CD14-positive monocyte (primary cell): Measurements from ENCODE around the gene RNF213. TPM values are rescaled to one million over a fixed set of nuclear protein-coding genes. Genes with fewer than 3 reads are reported as not detected.

Experiments used
- DNase-seq, 3 donors: peaks; one replicate each; pipeline ENCODE4 v3.0.0-alpha.2; 2011 to 2022
- H2AFZ ChIP-seq: 2 replicates; pipeline ENCODE4 v1.6.0; 2012; ENCODE audit warnings: mild to moderate bottlenecking, low read depth, low read length, inconsistent platforms; ENCODE audit not compliant: insufficient read depth, poor library complexity, severe bottlenecking
- H3K27ac ChIP-seq, 2 donors: 1 replicate in 1 of 2; 2 replicates in 1 of 2; pipeline ENCODE4 v1.5.1; 2012 to 2013; ENCODE audit warnings: low read length in 2 of 2, control low read depth in 1 of 2, inconsistent platforms in 1 of 2, low read depth in 1 of 2, mild to moderate bottlenecking in 1 of 2
- H3K27me3 ChIP-seq, 2 donors: one replicate each; pipeline versions ENCODE4 v1.6.0 to v1.6.1; 2011 to 2013; ENCODE audit warnings: low read length in 2 of 2; ENCODE audit not compliant: control insufficient read depth in 2 of 2, insufficient read depth in 2 of 2
- H3K36me3 ChIP-seq, 2 donors: replicated peaks in 1 of 2; 1 replicate in 1 of 2; 2 replicates in 1 of 2; pipeline versions ENCODE4 v1.5.1 to v1.6.1; 2012 to 2013; ENCODE audit warnings: low read length in 2 of 2, control low read depth in 1 of 2, inconsistent platforms in 1 of 2, mild to moderate bottlenecking in 1 of 2; ENCODE audit not compliant: insufficient read depth in 2 of 2, control insufficient read depth in 1 of 2
- H3K4me1 ChIP-seq, 2 donors: 1 replicate in 1 of 2; 2 replicates in 1 of 2; pipeline versions ENCODE4 v1.5.1 to v1.6.1; 2012 to 2013; ENCODE audit warnings: low read length in 2 of 2, control low read depth in 1 of 2, inconsistent platforms in 1 of 2, mild to moderate bottlenecking in 1 of 2, moderate library complexity in 1 of 2; ENCODE audit not compliant: insufficient read depth in 2 of 2, control insufficient read depth in 1 of 2
- H3K4me2 ChIP-seq: replicated peaks from 2 replicates; pipeline ENCODE3; 2012; ENCODE audit warnings: low read length, moderate library complexity, mild to moderate bottlenecking; ENCODE audit not compliant: poor library complexity, severe bottlenecking; ENCODE audit errors: extremely low read depth
- H3K4me3 ChIP-seq, 3 experiments: fragments of 200-600 bp in 1 of 3; sonication (generic) in 1 of 3; replicated peaks in 1 of 3; 1 replicate in 2 of 3; 2 replicates in 1 of 3; pipeline ENCODE4 v1.5.1; 2011 to 2013; ENCODE audit warnings: low read length in 3 of 3, mild to moderate bottlenecking in 3 of 3, control low read depth in 2 of 3, low read depth in 2 of 3, inconsistent platforms in 1 of 3, moderate library complexity in 1 of 3
- H3K79me2 ChIP-seq: 2 replicates; pipeline ENCODE4 v1.6.0; 2012; ENCODE audit warnings: mild to moderate bottlenecking, control low read depth, inconsistent platforms, low read length, moderate library complexity; ENCODE audit not compliant: insufficient read depth
- H3K9ac ChIP-seq: 2 replicates; pipeline ENCODE4 v1.6.0; 2017; ENCODE audit warnings: low read length, mild to moderate bottlenecking; ENCODE audit not compliant: insufficient read depth, poor library complexity, severe bottlenecking
- H3K9me3 ChIP-seq, 2 donors: replicated peaks in 1 of 2; 1 replicate in 1 of 2; 2 replicates in 1 of 2; pipeline versions ENCODE4 v1.5.1 to v1.6.1; 2012 to 2013; ENCODE audit warnings: low read length in 2 of 2, control low read depth in 1 of 2; ENCODE audit not compliant: control insufficient read depth in 1 of 2, insufficient read depth in 1 of 2
- H4K20me1 ChIP-seq: 2 replicates; pipeline ENCODE4 v1.6.0; 2012; ENCODE audit warnings: mild to moderate bottlenecking, low read length, control low read depth, moderate library complexity; ENCODE audit not compliant: insufficient read depth
- H3K27ac Mint-ChIP-seq, 7 donors: one replicate each; pipeline ENCODE4 v1.8.0; 2020; ENCODE audit warnings: mild to moderate bottlenecking in 7 of 7, mixed read lengths in 7 of 7, moderate library complexity in 6 of 7, inconsistent platforms in 2 of 7
- H3K27me3 Mint-ChIP-seq, 3 donors: one replicate each; pipeline ENCODE4 v1.8.0; 2021 to 2022; ENCODE audit warnings: low read depth in 3 of 3, mild to moderate bottlenecking in 3 of 3, mixed read lengths in 3 of 3, moderate library complexity in 3 of 3, inconsistent platforms in 1 of 3
- H3K36me3 Mint-ChIP-seq, 2 donors: one replicate each; pipeline ENCODE4 v1.8.0; 2020; ENCODE audit warnings: mixed read lengths in 2 of 2, inconsistent platforms in 1 of 2, mild to moderate bottlenecking in 1 of 2
- H3K4me1 Mint-ChIP-seq: one replicate; pipeline ENCODE4 v1.8.0; 2020; ENCODE audit warnings: mild to moderate bottlenecking, mixed read lengths
- H3K4me3 Mint-ChIP-seq, 2 donors: one replicate each; pipeline ENCODE4 v1.8.0; 2020; ENCODE audit warnings: mild to moderate bottlenecking in 2 of 2, mixed read lengths in 2 of 2, moderate library complexity in 1 of 2
- H3K9me3 Mint-ChIP-seq, 7 donors: one replicate each; pipeline ENCODE4 v1.8.0; 2020 to 2022; ENCODE audit warnings: mixed read lengths in 7 of 7, mild to moderate bottlenecking in 6 of 7, moderate library complexity in 6 of 7, inconsistent platforms in 2 of 7
- WGBS: methylation state at CpG from one replicate; pipeline ENCODE4 v1.1.5; 2013; ENCODE audit warnings: missing lambda C conversion rate; ENCODE audit not compliant: insufficient coverage; 5-methylcytosine and 5-hydroxymethylcytosine counted together
- intact Hi-C, 2 donors: fragments of 100-400 bp; cut with micrococcal nuclease; formaldehyde crosslinking; loops; one replicate each; pipeline versions ENCODE4 v1.15.0 to v1.15.1; 2023
- polyA plus RNA-seq, 3 donors: library from polyadenylated mRNA; depleted of rRNA in 1 of 3; unstranded in 2 of 3; stranded (reverse) in 1 of 3; fragments of 300-500 nt in 2 of 3; fragments of >200 nt in 1 of 3; fragmentation: Illumina TruSeq in 2 of 3; gene quantifications; 1 replicate in 2 of 3; 2 replicates in 1 of 3; pipeline ENCODE4 v1.2.3, GENCODE V29; 2012 to 2021
- TF ChIP-seq, protein P1 (sequence below): fragments of 200-600 bp; IDR thresholded peaks from one replicate; pipeline ENCODE4 v1.8.0; 2022; ENCODE audit warnings: antibody characterized with exemption, mild to moderate bottlenecking

The RNF213 gene
- polyA plus RNA-seq, 3 donors, result 10.3 to 196 (median 18.1) TPM

DNA sequence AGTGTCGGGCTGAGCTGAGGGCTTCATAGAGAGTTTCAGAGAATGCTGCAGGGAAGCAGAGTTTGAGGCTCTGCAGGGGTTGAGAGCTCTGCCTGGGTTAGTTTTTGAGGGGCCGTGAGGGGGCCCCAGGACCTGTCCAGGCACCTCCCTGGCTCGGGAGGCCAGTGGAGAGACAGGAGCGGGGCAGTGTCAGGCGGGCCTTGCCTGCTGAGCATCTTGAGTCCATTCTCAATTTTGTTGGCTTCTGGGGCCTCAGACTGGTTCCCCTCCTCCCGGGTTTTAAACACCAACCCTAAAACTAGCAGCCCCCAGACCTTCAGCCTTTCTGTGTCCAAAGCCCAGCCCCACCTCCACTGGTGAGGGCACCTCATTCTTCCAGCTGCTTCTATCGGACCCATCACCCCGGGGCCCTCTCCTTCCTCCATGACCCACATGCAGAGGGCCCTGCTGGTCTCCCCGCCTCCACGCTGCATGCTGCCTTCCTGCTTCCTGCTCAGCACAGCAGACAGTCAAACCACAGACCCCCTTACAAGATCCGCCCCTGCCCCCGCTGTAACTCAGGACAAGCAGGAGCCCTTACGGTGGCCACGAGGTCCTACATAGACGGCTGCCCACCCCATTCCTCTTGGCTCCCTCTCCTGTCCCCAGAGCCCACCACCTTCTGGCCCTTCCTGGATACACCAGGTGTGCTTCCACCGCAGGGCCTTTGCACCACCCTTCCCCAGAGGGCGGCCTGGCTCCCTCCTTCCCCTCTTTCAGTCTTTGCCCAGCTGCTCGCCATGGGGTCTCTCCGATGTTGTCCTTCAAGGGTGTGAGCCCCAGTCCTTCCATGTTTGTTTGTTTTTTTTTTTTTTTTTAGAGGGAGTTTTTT, 3.8 kb downstream of the RNF213 start:
- no peak for DNase-seq
- TF ChIP-seq, protein P1, sequence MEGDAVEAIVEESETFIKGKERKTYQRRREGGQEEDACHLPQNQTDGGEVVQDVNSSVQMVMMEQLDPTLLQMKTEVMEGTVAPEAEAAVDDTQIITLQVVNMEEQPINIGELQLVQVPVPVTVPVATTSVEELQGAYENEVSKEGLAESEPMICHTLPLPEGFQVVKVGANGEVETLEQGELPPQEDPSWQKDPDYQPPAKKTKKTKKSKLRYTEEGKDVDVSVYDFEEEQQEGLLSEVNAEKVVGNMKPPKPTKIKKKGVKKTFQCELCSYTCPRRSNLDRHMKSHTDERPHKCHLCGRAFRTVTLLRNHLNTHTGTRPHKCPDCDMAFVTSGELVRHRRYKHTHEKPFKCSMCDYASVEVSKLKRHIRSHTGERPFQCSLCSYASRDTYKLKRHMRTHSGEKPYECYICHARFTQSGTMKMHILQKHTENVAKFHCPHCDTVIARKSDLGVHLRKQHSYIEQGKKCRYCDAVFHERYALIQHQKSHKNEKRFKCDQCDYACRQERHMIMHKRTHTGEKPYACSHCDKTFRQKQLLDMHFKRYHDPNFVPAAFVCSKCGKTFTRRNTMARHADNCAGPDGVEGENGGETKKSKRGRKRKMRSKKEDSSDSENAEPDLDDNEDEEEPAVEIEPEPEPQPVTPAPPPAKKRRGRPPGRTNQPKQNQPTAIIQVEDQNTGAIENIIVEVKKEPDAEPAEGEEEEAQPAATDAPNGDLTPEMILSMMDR, result no peak
- peaks cover 0 to 2% (median 0%) of the 10 kb centered on the region in 7 donors for H3K9me3 Mint-ChIP-seq
- WGBS, result 1% methylated on average over 14 of the region's 19 CpGs
- Histone ChIP-seq H2AFZ (peak overlapping the region; percentile 36), H3K9me3 (no peaks in the 10 kb centered on the region), H3K27me3 (no peaks in the 10 kb centered on the region), H3K4me1 (peaks cover 39 to 57% of the 10 kb centered on the region in 2 donors), H4K20me1 (peaks cover 71% of the 10 kb centered on the region), H3K79me2 (peaks cover 85% of the 10 kb centered on the region), H3K4me2 (peak overlapping the region; percentile 100), H3K4me3 (peak overlapping the region; percentile 68 to 99 (median 74)), H3K9ac (peak overlapping the region; percentile 75), H3K27ac (peak overlapping the region; percentile 87 to 94), H3K36me3 (peaks cover 28 to 42% of the 10 kb centered on the region in 2 donors)
- peak overlapping the region; percentile 86 to 98 (median 96) for H3K27ac Mint-ChIP-seq
- intact Hi-C loops, result loop anchor here (5.0 kb wide), 5 partner anchors 42 to 172 kb away; partner anchors contain the start of genes EIF4A3 (in 2 of the 2), SGSH (in 2 of the 2), SLC26A11 (in 2 of the 2) and GAA (in 1 of the 2)
- H3K27me3 Mint-ChIP-seq, result peaks cover 4 to 7% (median 4%) of the 10 kb centered on the region in 3 donors
- H3K4me3 Mint-ChIP-seq, result peak overlapping the region; percentile 88 to 99
- peaks cover 16 to 17% of the 10 kb centered on the region in 2 donors for H3K36me3 Mint-ChIP-seq
- peaks cover 54% of the 10 kb centered on the region for H3K4me1 Mint-ChIP-seq

DNA sequence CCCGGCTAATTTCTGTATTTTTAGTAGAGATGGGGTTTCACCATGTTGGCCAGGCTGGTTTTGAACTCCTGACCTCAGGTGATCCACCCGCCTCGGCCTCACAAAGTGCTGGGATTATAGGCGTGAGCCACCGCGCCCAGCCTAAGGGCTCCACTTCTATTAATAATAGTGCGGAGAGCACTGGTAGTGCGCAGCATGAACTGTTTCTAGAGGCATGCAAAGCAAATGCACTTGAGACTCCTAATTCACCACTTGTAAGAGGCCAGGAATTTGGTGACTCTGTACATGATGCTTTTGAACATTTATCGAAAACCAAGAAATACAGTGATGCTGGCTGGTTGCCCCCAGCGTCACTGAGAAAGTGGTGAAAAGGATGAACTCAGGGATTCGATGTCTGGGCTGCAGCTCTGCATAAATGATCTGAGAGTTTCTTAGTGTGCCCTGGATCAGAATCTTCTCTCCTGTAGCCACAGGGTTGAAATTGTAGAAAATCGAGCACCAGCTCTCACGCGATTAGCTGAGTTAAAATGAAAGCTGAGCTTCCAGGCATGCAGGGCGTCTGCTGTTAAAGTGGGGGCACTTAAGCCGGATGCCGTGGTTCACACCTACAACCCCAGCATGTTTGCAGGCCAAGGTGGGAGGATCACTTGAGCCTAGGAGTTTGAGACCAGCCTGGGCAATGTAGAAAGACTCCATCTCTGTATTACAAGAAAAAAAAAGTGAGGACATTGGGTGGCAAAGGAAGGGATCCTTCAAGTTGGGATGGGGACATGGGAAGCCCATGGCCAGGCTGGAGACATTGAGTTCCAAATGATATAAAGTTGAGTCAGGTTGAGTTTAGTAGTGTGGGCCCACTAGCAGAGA, 4.8 kb downstream of the RNF213 start:
- WGBS, result 97% methylated on average over 15 of the region's 17 CpGs
- Histone ChIP-seq H3K9ac (peak overlapping the region; percentile 75), H3K9me3 (no peaks in the 10 kb centered on the region), H3K27ac (peak overlapping the region in 1 of 2 donors; percentile 94), H2AFZ (no peak overlapping the region), H3K4me2 (peak overlapping the region; percentile 100), H3K36me3 (peaks cover 38 to 52% of the 10 kb centered on the region in 2 donors), H3K27me3 (no peaks in the 10 kb centered on the region), H3K79me2 (peaks cover 95% of the 10 kb centered on the region), H4K20me1 (peaks cover 81% of the 10 kb centered on the region), H3K4me1 (peaks cover 33 to 52% of the 10 kb centered on the region in 2 donors), H3K4me3 (peak overlapping the region; percentile 68 to 99 (median 74))
- H3K27ac Mint-ChIP-seq, result peak overlapping the region in 4 of 7 donors; percentile 86 to 98 (median 92)
- H3K27me3 Mint-ChIP-seq, result peaks cover 0 to 4% (median 4%) of the 10 kb centered on the region in 3 donors
- peak overlapping the region; percentile 88 to 99 for H3K4me3 Mint-ChIP-seq
- no peak for DNase-seq
- peaks cover 0 to 2% (median 0%) of the 10 kb centered on the region in 7 donors for H3K9me3 Mint-ChIP-seq
- TF ChIP-seq, protein P1, result no peak
- peaks cover 16 to 19% of the 10 kb centered on the region in 2 donors for H3K36me3 Mint-ChIP-seq
- H3K4me1 Mint-ChIP-seq, result peaks cover 48% of the 10 kb centered on the region
- intact Hi-C loops, result no loop called here
